Measurements from ENCODE around the gene LHX6.

Gene LHX6

GRCh38 chr9:122228568-122229484, at the start of gene LHX6:
LHX6 (minus strand) TSS chr9:122228957; CDS start chr9:122228740, 217 bp downstream.
- DNase-seq (ENCODE audit: low spot score), result no peak

- no peak for DNase-seq (ENCODE audit: low spot score)
Measured at GRCh38 chr9:122277285-122277897, 48.6 kb upstream of the LHX6 start.

DNA sequence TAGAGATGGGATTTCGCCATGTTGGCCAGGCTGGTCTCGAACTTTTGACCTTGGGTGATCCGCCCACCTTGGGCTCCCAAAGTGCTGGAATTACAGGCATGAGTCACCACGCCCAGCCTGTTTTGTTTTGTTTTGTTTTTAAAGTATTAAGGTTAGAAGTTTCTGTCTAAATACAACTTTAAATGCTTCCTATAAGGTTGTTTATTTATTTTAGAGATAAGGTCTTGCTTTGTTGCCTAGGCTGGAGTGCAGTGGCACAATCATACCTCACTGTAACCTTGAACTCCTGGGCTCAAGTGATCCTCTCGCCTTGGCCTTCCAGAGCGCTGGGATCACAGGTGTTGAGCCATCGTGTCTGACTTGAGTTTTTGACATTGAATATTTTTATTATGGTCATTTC, 47.3 kb upstream of the LHX6 start:
- no peak for DNase-seq (ENCODE audit: low spot score)

DNA sequence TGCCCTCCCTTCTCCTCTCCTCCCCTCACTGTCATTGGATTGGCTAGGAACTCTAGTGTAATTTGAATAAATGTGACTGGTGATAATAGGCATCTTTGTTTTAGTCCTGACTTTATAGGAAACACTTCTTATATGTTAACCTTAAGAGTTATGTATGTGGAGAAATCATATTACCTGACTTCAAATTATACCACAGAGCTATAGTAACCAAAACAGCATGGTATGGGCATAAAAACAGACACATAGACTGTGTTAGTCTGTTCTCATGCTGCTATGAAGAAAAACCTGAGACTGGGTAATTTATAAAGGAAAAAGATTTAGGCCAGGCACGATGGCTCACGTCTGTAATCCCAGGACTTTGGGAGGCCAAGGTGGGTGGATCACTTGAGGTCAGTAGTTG, 45.3 kb upstream of the LHX6 start:
- DNase-seq (ENCODE audit: low spot score), result no peak

DNA sequence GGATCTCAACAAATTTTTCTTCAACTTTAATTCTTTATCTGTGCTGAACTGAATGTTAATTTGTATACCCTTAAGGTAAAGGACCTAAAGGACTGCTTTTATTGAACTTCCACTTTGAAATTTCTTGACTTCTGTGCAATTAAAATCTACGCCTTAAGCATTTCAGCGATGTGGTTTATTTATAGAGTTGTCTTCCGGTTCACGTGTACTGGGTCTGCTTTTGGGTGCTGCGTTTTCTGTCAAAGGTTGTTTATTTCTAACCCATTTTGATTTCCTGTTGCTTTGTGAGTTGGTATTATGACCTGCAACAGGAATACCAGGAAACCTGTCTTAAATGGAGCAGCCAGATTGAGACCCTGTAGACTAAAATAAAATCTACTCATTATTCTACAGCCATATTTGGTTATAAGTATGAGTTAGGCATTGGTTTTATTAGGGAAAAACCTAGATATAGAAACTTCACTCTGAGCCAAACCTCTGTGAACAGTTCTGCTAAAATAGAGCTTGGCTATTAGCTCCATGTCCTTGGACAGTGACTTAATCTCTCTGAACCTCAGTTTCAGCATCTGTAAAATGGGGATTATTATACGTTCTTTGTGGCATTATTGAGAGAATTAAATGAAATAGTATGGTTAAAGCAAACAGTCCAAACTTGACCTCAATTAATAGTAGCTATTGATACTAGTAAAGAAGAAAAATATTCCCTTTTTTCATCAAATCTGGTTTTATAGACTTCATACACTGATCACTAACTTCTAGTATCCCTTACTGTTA, 39.5 kb upstream of the LHX6 start:
- DNase-seq (ENCODE audit: low spot score), result no peak

DNA sequence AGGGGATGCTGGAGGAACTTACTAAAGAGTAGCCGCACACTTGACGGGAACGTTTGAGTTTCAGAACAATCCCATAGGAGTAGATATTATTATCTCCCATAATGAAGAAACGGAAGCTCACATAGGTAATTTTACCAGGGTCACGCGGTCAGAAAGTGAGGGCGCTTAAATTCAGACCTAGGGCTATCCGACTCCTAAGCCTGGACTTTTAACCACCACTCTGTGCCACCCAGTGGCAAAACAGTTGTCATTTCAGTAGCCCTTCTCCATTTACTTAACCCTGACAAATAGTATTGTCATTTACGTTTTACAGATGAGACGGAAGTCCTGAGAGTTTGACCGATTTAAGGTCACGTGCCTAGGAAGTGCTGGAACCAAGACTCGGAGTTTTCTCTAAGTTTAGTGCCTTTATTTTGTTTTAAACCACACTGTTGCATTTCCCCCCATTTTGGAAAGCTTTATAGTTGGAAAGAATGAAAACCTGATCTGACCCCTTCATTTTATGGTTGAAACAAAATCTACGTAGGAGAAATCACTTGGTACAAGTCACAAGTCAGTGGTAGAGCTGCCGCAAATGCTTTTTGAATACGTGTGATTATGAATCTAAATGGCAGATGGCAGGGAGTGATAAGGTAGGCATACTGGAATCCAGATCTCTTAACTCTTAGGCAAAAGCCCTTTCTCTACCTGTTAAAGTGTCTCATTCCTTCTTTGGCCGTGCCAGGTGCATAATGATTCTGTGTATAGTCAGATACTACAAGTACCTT, 36.6 kb upstream of the LHX6 start:
- no peak for DNase-seq (ENCODE audit: low spot score)

DNA sequence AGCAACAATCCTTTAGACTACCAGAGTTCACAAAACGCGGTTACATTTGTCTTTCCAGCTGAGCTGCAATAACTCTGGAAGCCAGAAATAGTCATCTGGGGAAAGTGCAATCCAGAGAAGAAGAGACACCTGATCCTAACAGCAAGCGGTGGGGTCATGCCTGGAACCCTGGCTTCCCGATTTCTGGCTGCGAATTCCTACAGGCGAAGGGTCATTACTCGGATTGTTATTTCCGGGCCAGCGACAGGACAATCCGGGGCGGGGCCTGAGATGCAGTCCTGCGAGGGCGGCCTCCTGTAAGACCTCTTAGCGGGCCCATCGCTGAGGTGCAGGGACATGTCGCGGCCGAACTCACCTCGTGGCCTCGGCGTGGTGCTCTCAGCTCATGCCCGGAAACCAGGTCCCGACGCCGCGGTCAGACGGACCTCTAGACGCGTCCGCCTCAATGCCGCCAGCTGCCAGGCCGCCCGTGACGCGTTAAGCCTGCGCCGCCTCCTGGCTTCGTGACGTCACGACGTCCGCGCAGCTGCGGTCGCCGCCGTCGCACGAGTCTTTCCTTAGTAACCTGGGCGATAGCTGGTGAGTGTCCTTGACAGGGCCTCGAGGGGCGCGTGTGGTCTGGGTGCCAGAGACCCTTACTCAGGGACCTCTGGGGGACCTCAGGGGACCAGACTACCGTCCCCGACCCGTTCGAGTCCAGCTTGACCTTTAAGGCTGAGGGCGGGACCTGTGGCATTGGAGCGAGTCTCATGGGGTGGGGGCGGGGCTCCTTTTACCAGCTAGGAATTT, 35.8 kb upstream of the LHX6 start, which contains the start of the genes MRRF and RBM18:
MRRF (plus strand) TSS at position 523 of the 789 bp plus-strand sequence. CDS start 6,010 bp downstream, outside the sequence.
RBM18 (minus strand) TSS at position 481 of the 789 bp plus-strand sequence. CDS start 3,348 bp downstream, outside the sequence.
- DNase-seq (ENCODE audit: low spot score), result peak; percentile 89

DNA sequence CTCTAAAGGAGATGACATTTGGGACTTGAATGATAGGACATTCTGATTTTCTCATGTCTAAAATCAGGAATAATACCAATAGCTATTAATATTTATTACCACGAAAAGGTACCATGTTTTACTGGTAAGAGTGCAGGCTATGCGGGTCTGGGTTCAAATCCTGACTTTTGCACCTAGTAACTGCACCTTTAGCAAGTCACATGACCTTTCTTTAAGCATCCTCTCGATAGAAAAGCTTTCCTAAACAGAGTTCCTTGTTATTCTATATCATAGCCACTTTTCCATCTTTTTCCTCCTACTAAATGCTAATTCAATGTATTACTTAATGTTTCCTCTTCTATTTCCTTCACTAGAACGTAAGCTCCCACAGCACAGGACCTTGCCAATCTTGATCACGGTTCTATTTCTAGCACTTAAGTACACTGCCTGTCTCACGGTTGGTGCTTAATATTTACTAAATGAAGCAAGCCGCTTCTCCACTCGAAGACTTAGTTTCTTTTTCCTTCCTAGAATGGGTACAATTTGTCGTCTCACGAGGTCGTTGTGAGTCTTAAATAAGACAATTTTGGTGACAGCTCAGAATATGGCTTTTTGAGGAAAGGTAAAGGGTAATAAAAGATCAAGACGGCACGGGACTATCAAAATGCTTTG, 35.1 kb upstream of the LHX6 start:
- no peak for DNase-seq (ENCODE audit: low spot score)

DNA sequence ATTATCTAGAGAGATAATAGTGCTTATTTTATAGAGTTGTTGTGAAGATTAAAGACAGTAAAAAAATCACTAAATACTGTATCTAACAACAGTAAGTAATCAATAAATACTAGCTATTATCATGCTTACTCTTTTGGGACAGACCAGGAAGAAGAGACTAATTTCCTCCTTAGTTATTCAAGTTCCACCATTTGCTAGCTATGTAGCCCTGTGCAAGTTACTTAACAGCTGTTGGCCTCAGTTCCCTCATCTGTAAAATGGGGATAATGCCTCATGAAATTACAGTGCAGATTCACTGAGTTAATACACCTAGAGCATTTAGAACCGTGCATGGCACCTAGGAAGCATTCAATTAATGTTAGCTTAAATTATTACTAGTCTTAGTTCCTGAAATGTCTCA, 33.3 kb upstream of the LHX6 start:
- DNase-seq (ENCODE audit: low spot score), result no peak

DNA sequence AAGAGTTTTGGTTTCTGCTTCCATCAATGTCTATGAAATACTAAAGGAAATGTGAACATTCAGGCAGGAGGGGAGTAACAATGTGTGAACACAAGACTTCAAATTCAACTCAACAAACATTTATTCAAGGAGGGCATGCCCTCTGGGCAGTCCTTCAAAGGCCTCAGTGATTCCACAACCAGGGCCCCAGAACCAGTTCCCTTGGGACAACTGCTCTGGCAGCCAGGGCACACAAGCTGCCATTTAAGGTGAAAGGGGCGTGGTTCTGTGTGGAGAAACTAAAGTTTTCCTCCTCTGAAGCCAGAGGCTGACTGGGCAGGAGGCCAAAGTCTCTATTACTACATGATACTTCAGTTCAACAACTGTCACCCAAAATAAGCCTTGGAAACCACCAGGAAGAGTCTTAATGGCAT, 32.7 kb upstream of the LHX6 start:
- no peak for DNase-seq (ENCODE audit: low spot score)

GRCh38 chr9:122258886-122259415, 30.2 kb upstream of the LHX6 start:
- DNase-seq (ENCODE audit: low spot score), result no peak

- DNase-seq (ENCODE audit: low spot score), result no peak
Measured at GRCh38 chr9:122256206-122256605, 27.4 kb upstream of the LHX6 start.

DNA sequence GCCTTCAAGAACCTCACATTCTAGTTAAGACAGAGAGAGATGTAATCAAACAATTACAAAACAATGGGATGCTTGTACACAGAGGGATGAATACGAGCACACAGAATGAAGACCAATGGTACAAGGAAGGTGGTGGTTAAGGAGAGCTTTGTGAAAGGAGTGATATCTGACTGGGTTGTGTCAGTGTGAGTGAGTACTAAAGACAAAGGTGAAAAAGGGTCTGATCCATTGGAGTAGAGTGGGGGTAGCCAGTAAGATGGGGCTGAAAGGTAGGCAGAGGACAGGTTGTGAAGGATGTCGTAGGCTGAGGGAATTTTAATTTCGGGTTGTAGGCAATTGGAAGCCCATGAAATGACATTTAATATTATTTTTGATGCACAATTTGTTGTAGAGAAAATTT, 26.0 kb upstream of the LHX6 start:
- DNase-seq (ENCODE audit: low spot score), result no peak

GRCh38 chr9:122252796-122253195, 24.0 kb upstream of the LHX6 start:
- DNase-seq (ENCODE audit: low spot score), result no peak

DNA sequence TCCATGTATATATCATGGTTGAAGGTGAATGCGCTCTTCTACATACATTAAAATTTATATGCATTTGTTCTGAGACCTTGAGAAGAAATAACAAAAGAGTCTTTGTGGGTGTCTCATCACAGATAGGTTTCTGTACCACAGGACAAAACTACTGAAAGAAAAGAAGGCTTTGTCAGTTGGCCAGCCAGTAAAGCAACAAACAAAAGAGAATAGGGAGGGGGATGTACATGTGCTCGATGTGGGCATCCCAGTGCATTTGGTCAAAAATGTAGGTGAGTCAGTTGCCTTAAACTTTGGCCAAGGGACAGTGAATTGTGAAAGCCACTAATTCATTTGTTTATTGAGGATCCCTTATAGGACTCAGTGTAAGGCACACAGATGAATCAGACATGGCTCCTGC, 22.6 kb upstream of the LHX6 start:
- DNase-seq (ENCODE audit: low spot score), result no peak

- no peak for DNase-seq (ENCODE audit: low spot score)
Measured at GRCh38 chr9:122248448-122248865, 19.7 kb upstream of the LHX6 start.

DNA sequence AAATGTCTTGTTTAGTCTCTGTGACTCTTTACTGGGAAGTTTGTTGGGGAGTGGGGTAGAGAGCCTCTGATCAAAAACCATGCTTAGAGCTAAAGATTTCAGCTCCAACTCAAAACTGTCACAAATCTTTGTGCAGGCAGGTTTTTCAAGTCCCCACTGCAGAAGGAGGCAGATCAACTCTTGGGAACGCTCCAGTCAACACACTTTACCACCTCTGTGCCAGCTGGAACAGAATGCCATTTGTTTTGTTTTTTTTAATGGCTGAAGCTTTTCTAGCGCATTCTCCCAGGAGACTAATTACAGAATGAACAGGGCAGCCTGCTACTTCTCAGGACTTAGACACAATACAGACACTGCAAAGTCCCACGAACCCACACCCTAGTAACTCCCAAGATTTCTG, 17.9 kb upstream of the LHX6 start:
- no peak for DNase-seq (ENCODE audit: low spot score)

- DNase-seq (ENCODE audit: low spot score), result no peak
Measured at GRCh38 chr9:122244349-122244748, 15.6 kb upstream of the LHX6 start.

DNA sequence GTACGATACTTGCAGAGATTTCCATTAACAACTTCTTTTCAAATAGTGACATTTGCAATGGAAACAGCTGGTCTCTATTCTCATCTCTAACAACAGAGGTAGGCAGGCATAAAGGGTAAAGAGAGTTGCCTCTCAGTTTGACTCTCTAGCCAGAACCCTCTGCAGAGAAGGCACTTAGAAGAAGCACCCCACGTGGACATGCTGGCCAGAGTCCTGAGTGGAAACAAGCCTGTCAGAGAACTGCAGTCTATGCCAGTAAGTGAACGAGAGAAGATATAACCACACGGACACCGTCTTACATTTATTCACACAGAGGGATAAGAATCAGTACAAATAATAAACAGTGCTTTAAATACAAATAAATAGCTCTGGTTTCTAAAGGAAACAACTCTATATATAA, 11.0 kb upstream of the LHX6 start:
- no peak for DNase-seq (ENCODE audit: low spot score)

GRCh38 chr9:122236681-122237080, 7.9 kb upstream of the LHX6 start:
- DNase-seq (ENCODE audit: low spot score), result no peak
